Measurements from ENCODE around the gene GRID1. TPM values are rescaled to one million over a fixed set of nuclear protein-coding genes. Genes with fewer than 3 reads are reported as not detected.

Gene GRID1
- total RNA-seq, 1 donor from 2014 or later = 7.1 TPM

DNA sequence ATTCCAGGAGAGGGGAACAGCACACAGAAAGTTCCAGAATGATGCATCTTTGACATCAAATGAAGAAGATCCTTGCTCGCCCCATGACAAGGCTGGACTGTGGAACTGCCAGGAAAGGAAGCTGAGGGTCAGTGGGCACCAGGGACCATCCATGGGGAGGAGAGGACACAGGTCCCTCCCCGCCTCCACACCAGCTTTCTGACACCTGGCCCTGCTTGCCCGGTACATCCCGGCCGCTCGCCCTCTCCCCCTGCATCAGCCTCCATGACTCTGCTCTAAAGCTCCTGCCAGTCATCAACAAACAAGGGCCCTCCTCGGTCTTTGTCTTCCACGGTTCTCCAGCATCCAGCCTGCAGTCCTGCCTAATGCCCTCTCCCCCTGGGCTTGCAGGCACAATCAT is 222.3 kb downstream of the GRID1 start:
- no peak for DNase-seq (ENCODE audit: extremely low spot score in 2 of 2)
- Histone ChIP-seq H3K36me3 (no peaks in the 10 kb centered on the region), H3K27ac (no peak overlapping the region), H3K4me3 (no peak overlapping the region), H3K27me3 (no peaks in the 10 kb centered on the region), H3K4me1 (no peaks in the 10 kb centered on the region), H3K9me3 (no peaks in the 10 kb centered on the region)
- TF ChIP-seq, protein P1, sequence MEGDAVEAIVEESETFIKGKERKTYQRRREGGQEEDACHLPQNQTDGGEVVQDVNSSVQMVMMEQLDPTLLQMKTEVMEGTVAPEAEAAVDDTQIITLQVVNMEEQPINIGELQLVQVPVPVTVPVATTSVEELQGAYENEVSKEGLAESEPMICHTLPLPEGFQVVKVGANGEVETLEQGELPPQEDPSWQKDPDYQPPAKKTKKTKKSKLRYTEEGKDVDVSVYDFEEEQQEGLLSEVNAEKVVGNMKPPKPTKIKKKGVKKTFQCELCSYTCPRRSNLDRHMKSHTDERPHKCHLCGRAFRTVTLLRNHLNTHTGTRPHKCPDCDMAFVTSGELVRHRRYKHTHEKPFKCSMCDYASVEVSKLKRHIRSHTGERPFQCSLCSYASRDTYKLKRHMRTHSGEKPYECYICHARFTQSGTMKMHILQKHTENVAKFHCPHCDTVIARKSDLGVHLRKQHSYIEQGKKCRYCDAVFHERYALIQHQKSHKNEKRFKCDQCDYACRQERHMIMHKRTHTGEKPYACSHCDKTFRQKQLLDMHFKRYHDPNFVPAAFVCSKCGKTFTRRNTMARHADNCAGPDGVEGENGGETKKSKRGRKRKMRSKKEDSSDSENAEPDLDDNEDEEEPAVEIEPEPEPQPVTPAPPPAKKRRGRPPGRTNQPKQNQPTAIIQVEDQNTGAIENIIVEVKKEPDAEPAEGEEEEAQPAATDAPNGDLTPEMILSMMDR (IDR thresholded peaks at IDR 0.05) = no peak
- TF ChIP-seq POLR2A (IDR thresholded peaks at IDR 0.05) (no peak), POLR2AphosphoS5 (IDR thresholded peaks at IDR 0.05; ENCODE audit: insufficient read depth in 1 of 2, low read depth in 1 of 2) (no peak)
- intact Hi-C loops (cut with DNase I) = no loop called here

DNA sequence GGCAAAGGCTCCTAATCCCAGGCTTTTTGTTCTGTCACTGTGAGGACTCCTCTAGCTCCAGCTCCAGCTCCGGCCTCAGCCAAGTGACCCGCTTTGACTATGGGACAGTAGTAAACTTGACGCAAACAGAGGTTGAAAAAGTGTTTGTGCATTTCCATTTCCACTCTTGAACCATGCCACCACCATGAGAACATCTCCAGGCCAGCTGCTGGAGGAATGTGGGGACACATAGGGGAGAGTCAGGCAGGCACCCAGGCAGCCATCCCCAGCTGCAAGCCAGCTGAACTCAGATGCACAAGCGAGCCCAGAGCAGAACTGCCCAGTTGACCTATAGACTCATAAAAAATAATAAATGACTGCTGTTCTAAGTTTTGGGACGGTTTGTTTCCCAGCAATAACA is 224.7 kb downstream of the GRID1 start:
- no peaks in the 10 kb centered on the region for H3K4me1 ChIP-seq
- intact Hi-C loops (cut with DNase I) = no loop called here
- H3K36me3 ChIP-seq = no peaks in the 10 kb centered on the region
- H3K27ac ChIP-seq = no peak overlapping the region
- no peak overlapping the region for H3K4me3 ChIP-seq
- TF ChIP-seq POLR2A (IDR thresholded peaks at IDR 0.05) (no peak), POLR2AphosphoS5 (IDR thresholded peaks at IDR 0.05; ENCODE audit: insufficient read depth in 1 of 2, low read depth in 1 of 2) (no peak)
- TF ChIP-seq, protein P1 (IDR thresholded peaks at IDR 0.05) = no peak
- no peaks in the 10 kb centered on the region for H3K27me3 ChIP-seq
- DNase-seq (ENCODE audit: extremely low spot score in 2 of 2) = no peak
- H3K9me3 ChIP-seq = no peaks in the 10 kb centered on the region

DNA sequence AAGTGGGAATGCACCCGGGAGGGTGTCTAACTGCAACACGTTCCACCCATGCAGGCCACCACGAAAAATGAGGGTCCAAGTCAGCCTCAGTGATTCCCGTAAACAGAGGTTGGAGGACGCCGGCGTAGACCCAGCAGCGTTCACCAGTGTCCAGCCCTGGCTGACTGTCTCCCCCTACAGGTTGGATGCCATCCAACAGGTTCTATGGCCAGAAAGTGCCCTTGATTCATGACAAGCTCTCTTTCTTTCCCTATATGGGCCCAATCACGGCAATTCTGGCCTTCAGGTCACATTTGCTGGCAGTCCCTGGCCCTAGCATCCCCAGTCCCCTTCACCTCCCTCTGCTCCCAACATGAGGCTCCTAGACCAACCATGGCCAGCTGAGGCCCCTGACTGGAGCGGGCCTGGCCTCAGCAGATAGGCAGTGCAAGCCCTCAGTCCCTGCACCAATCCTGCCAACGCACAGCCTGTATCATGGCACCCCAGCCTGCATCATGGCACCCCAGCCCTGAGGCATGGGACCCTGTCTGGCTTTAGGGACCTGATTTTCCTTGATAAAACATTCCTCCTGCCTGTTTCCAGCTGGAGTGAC is 227.4 kb downstream of the GRID1 start:
- Histone ChIP-seq H3K27me3 (no peaks in the 10 kb centered on the region), H3K27ac (no peak overlapping the region), H3K4me3 (no peak overlapping the region), H3K4me1 (no peaks in the 10 kb centered on the region), H3K36me3 (no peaks in the 10 kb centered on the region), H3K9me3 (no peaks in the 10 kb centered on the region)
- intact Hi-C loops (cut with DNase I) = no loop called here
- no peak for DNase-seq (ENCODE audit: extremely low spot score in 2 of 2)
- TF ChIP-seq, protein P1 (IDR thresholded peaks at IDR 0.05) = no peak
- no peak for TF ChIP-seq POLR2AphosphoS5 (IDR thresholded peaks at IDR 0.05; ENCODE audit: insufficient read depth in 1 of 2, low read depth in 1 of 2)
- TF ChIP-seq POLR2A (IDR thresholded peaks at IDR 0.05) = no peak

DNA sequence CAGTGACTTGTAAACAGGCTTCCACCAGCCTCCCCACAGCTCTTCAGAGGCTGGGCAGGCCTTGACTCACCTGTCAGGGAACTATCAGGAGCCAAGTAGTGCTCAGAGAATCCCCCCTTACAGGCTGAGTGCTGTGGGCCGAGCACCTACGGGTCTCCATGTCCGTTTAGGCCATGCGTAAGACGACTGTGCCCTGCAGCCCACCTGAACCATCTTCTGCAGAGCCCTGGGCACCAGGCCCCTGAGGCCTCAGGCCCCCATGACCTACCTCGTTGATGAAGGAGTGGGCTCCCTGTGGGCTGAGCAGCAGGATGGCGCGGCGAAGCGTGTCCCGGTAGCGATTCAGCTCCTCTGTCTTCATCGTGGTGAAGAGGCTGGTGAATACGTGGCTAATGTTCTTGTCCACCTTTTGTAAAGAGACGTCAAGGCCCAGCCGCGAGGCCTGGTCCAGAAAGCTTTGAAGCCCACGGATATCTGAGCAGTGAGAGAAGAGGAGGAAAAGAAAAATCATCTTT is 228.0 kb downstream of the GRID1 start:
- Histone ChIP-seq H3K27ac (no peak overlapping the region), H3K27me3 (no peaks in the 10 kb centered on the region), H3K4me3 (no peak overlapping the region), H3K36me3 (no peaks in the 10 kb centered on the region), H3K4me1 (no peaks in the 10 kb centered on the region), H3K9me3 (no peaks in the 10 kb centered on the region)
- intact Hi-C loops (cut with DNase I) = no loop called here
- TF ChIP-seq, protein P1 (IDR thresholded peaks at IDR 0.05) = no peak
- TF ChIP-seq POLR2AphosphoS5 (IDR thresholded peaks at IDR 0.05; ENCODE audit: insufficient read depth in 1 of 2, low read depth in 1 of 2) (no peak), POLR2A (IDR thresholded peaks at IDR 0.05) (no peak)
- no peak for DNase-seq (ENCODE audit: extremely low spot score in 2 of 2)

DNA sequence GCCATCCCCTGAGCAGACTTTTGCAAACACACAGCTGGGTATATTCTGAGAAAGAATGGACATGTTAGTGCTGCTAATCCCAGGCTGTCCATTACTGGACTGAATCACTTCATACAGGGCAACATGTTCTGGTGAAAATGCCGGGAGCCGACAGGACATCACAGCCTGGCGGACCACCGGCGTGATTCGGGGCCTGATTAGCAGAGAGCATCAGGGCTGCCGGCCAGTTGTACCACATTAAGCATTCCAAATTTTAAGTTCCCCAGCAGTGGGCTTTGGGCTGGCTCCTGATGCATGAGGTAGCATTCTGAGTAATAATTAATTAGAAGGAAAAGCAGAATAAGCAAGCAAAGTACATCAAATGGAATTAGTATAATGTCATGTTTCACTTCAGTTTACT is 229.0 kb downstream of the GRID1 start:
- no peak for TF ChIP-seq POLR2AphosphoS5 (IDR thresholded peaks at IDR 0.05; ENCODE audit: insufficient read depth in 1 of 2, low read depth in 1 of 2)
- TF ChIP-seq, protein P1 (IDR thresholded peaks at IDR 0.05) = no peak
- TF ChIP-seq POLR2A (IDR thresholded peaks at IDR 0.05) = no peak
- no peaks in the 10 kb centered on the region for H3K27me3 ChIP-seq
- intact Hi-C loops (cut with DNase I) = no loop called here
- H3K27ac ChIP-seq = no peak overlapping the region
- H3K36me3 ChIP-seq = no peaks in the 10 kb centered on the region
- no peak for DNase-seq (ENCODE audit: extremely low spot score in 2 of 2)
- no peaks in the 10 kb centered on the region for H3K4me1 ChIP-seq
- no peaks in the 10 kb centered on the region for H3K9me3 ChIP-seq
- no peak overlapping the region for H3K4me3 ChIP-seq
